ENCODE data around the gene SLC6A12. TPM values are rescaled to one million over a fixed set of nuclear protein-coding genes. Genes with fewer than 3 reads are reported as not detected.

The SLC6A12 gene
- total RNA-seq, 4 donors from 2014 or later: 0.21 to 0.60 (median 0.39) TPM; not detected in 1

GRCh38 chr12:194276-194675, 19.7 kb downstream of the SLC6A12 start:
- H3K27ac ChIP-seq: no peak overlapping the region
- peaks cover 0 to 6% (median under 1%) of the 10 kb centered on the region in 4 donors for H3K4me1 ChIP-seq
- DNase-seq (ENCODE audit: low spot score in 2 of 2): no peak
- no peaks in the 10 kb centered on the region for H3K36me3 ChIP-seq
- H3K27me3 ChIP-seq: peaks cover 0 to 22% of the 10 kb centered on the region in 2 donors
- TF ChIP-seq EP300 (IDR thresholded peaks at IDR 0.05): no peak
- TF ChIP-seq CTCF (IDR thresholded peaks at IDR 0.05): no peak
- TF ChIP-seq POLR2A (IDR thresholded peaks at IDR 0.05): no peak
- 83 to 84% methylated on average over 7 of the region's 7 CpGs for WGBS, 2 donors
- H3K9me3 ChIP-seq: no peaks in the 10 kb centered on the region
- H3K4me3 ChIP-seq: no peak overlapping the region

DNA sequence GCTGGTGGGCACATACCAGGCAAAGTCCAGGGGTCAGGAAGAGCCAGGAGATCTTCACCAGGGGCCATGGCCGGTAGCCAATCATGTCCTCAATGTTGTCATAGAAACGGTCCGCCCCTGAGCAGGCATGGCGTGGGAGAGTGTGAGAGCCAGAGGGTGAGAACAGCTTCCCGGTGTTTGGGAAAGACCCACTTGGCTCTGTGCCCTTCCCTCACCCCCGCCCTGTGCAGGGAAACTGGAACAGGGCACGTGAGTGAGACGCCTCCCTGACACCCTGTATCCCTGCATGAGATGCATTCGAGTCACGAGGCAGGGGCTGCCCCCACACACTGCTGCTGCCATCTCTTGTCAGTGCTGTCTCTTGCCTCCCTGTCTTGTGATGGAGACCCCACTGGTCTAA, 20.7 kb downstream of the SLC6A12 start:
- no peak overlapping the region for H3K4me3 ChIP-seq
- TF ChIP-seq EP300 (IDR thresholded peaks at IDR 0.05) (no peak), CTCF (IDR thresholded peaks at IDR 0.05) (no peak), POLR2A (IDR thresholded peaks at IDR 0.05) (no peak)
- no peaks in the 10 kb centered on the region for H3K9me3 ChIP-seq
- DNase-seq (ENCODE audit: low spot score in 2 of 2): no peak
- peaks cover 0 to 14% of the 10 kb centered on the region in 2 donors for H3K27me3 ChIP-seq
- no peaks in the 10 kb centered on the region for H3K36me3 ChIP-seq
- H3K27ac ChIP-seq: no peak overlapping the region
- WGBS, 2 donors: 30 to 41% methylated on average over 10 of the region's 10 CpGs
- H3K4me1 ChIP-seq: peaks cover 0 to 12% (median 1%) of the 10 kb centered on the region in 4 donors

GRCh38 chr12:191541-191940, 22.4 kb downstream of the SLC6A12 start:
- no peak overlapping the region for H3K4me3 ChIP-seq
- no peak overlapping the region for H3K27ac ChIP-seq
- no peak for TF ChIP-seq POLR2A (IDR thresholded peaks at IDR 0.05)
- TF ChIP-seq EP300 (IDR thresholded peaks at IDR 0.05): no peak
- TF ChIP-seq CTCF (IDR thresholded peaks at IDR 0.05): no peak
- H3K4me1 ChIP-seq: peaks cover 0 to 12% (median 1%) of the 10 kb centered on the region in 4 donors
- no peak for DNase-seq (ENCODE audit: low spot score in 2 of 2)
- H3K9me3 ChIP-seq: no peaks in the 10 kb centered on the region
- 84% methylated on average over 3 of the region's 3 CpGs for WGBS, 2 donors
- H3K27me3 ChIP-seq: peaks cover 0 to 14% of the 10 kb centered on the region in 2 donors
- H3K36me3 ChIP-seq: no peaks in the 10 kb centered on the region

DNA sequence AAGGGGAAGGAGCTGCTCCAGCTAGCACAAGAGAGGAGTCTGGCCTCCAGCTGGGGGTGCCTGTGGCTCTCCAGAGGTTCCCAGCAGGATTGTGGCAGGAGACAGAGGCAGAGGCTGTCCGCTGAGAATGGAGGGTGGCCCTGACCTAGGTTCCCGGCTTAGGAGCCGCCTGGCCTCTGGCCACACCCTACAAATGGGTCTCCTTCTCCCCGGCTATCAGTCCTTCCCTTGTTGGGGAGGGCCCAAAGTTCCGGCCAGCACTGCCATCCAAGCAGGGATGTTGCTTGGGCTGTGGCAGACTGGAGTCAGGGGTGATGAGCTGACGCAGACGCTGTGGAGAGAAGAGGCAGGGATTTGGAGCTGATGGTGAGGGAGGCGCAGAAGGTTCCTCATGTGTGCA, 23.1 kb downstream of the SLC6A12 start:
- 93 to 94% methylated on average over 8 of the region's 8 CpGs for WGBS, 2 donors
- H3K27me3 ChIP-seq: peaks cover 0 to 14% of the 10 kb centered on the region in 2 donors
- TF ChIP-seq POLR2A (IDR thresholded peaks at IDR 0.05): no peak
- TF ChIP-seq CTCF (IDR thresholded peaks at IDR 0.05): no peak
- TF ChIP-seq EP300 (IDR thresholded peaks at IDR 0.05): no peak
- peaks cover 0 to 12% (median 1%) of the 10 kb centered on the region in 4 donors for H3K4me1 ChIP-seq
- H3K4me3 ChIP-seq: no peak overlapping the region
- no peak for DNase-seq (ENCODE audit: low spot score in 2 of 2)
- H3K27ac ChIP-seq: no peak overlapping the region
- no peaks in the 10 kb centered on the region for H3K9me3 ChIP-seq
- H3K36me3 ChIP-seq: no peaks in the 10 kb centered on the region

DNA sequence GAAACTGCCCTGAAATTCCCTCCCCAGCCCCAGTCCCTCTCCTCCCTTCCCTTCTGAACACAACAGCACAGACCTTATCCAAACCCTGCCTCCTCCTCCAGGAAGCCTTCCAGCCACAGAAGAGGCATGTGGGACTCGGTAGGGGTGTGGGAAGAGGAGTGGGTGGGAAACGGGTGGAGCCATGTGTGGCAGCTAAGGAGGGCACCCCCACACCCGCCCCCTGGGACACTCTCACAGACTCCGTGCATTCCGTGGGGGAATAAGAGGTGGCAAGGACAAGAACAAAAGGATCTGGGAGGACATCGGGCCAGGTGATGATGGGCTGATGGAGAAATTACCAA, 24.4 kb downstream of the SLC6A12 start:
- WGBS, 2 donors: 69 to 71% methylated on average over 6 of the region's 6 CpGs
- Histone ChIP-seq H3K27me3 (peaks cover 0 to 14% of the 10 kb centered on the region in 2 donors), H3K9me3 (no peaks in the 10 kb centered on the region), H3K27ac (no peak overlapping the region), H3K36me3 (no peaks in the 10 kb centered on the region), H3K4me3 (no peak overlapping the region), H3K4me1 (peaks cover 0 to 12% (median 1%) of the 10 kb centered on the region in 4 donors)
- DNase-seq (ENCODE audit: low spot score in 2 of 2): no peak
- TF ChIP-seq CTCF (IDR thresholded peaks at IDR 0.05): no peak
- no peak for TF ChIP-seq EP300 (IDR thresholded peaks at IDR 0.05)
- TF ChIP-seq POLR2A (IDR thresholded peaks at IDR 0.05): no peak
